Vagina (tissue), 2 donors: ENCODE data around the gene LGALS8. TPM values are rescaled to one million over a fixed set of nuclear protein-coding genes. Genes with fewer than 3 reads are reported as not detected.
"Not testable (repeated sequence)": the region's sequence is repeated elsewhere in the genome, so short reads cannot be mapped to it uniquely, and the experiment has no call there.

ENCODE experiments used
- DNase-seq, 2 donors: peaks; one replicate each; pipeline ENCODE4 v3.0.0-alpha.2; 2017; ENCODE audit errors: extremely low spot score in 2 of 2
- H3K27ac ChIP-seq: fragments of 200-600 bp; sonication (generic); one replicate; pipeline ENCODE4 v1.5.1; 2019
- H3K27me3 ChIP-seq: fragments of 200-600 bp; sonication (generic); one replicate; pipeline ENCODE4 v1.5.1; 2019
- H3K36me3 ChIP-seq, 2 donors: fragments of 200-600 bp; sonication (generic); one replicate each; pipeline ENCODE4 v1.5.1; 2017 to 2019
- H3K4me1 ChIP-seq: fragments of 200-600 bp; sonication (generic); one replicate; pipeline ENCODE4 v1.5.1; 2019
- H3K4me3 ChIP-seq, 2 donors: fragments of 200-600 bp; sonication (generic); 1 replicate in 1 of 2; 2 replicates in 1 of 2; pipeline ENCODE4 v1.5.1; 2016 to 2019
- H3K9me3 ChIP-seq: fragments of 200-600 bp; sonication (generic); one replicate; pipeline ENCODE4 v1.5.1; 2019
- POLR2A ChIP-seq, 2 donors: fragments of 450-650 bp; IDR thresholded peaks; one replicate each; pipeline ENCODE4 v1.6.1; 2017; ENCODE audit warnings: antibody characterized with exemption in 2 of 2, mild to moderate bottlenecking in 2 of 2, moderate library complexity in 2 of 2
- POLR2AphosphoS5 ChIP-seq, 2 donors: sonication (generic); formaldehyde crosslinking; IDR thresholded peaks; one replicate each; pipeline ENCODE4 v1.9.0; 2017; ENCODE audit warnings: antibody characterized with exemption in 2 of 2, mild to moderate bottlenecking in 2 of 2, low read depth in 1 of 2; ENCODE audit not compliant: insufficient read depth in 1 of 2
- intact Hi-C: fragments of 100-400 bp; cut with DNase I; formaldehyde crosslinking; loops from one replicate; pipeline ENCODE4 v1.15.1; 2023
- total RNA-seq: library from RNA; depleted of rRNA; stranded (reverse); fragments of >200 nt; gene quantifications from one replicate; pipeline ENCODE4 v1.2.3, GENCODE V29; 2016
- TF ChIP-seq, protein P1 (sequence below), 3 experiments: fragments of 450-650 bp in 2 of 3; fragments of 200-600 bp in 1 of 3; sonication (generic) in 1 of 3; IDR thresholded peaks; one replicate each; pipeline ENCODE4 v1.5.1; 2017 to 2019; ENCODE audit warnings: antibody characterized with exemption in 3 of 3, mild to moderate bottlenecking in 2 of 3, moderate library complexity in 2 of 3

LGALS8 gene
- total RNA-seq, 1 donor from 2014 or later, result 38.1 TPM

DNA sequence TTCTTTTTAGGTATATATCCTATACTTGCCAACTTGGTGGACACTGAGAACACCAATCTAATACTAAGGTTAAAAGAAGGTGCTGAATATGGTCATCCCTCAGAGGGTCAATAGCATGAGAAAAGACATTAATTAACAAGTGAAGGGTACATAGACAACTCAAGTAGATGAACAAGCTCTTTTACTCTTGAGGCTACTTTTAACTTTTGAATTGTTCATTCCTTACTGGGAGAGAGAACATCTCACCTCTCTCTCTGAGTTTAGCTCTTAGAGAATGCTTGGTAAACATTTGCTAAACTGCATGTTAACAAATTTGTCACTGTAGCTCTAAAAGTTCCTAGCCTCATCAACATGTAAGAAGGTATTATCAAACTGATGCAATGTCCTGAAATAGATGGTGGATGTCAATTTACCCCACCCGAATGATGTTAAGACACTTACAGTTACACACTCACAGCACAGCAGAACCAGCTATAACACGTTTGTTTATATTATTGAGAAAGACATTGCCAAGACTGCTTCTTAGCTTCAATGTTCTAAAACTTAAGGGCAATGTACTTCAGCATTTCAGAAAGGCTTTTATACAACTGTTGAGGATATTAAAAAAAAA lies 44.6 kb downstream of the LGALS8 start:
- Histone ChIP-seq H3K27ac (no peak overlapping the region), H3K9me3 (no peaks in the 10 kb centered on the region), H3K4me1 (no peaks in the 10 kb centered on the region), H3K36me3 (peaks cover 0 to 62% of the 10 kb centered on the region in 2 donors), H3K4me3 (no peak overlapping the region), H3K27me3 (no peaks in the 10 kb centered on the region)
- no peak for DNase-seq
- TF ChIP-seq POLR2AphosphoS5 (IDR thresholded peaks at IDR 0.05; ENCODE audit: insufficient read depth in 1 of 2, low read depth in 1 of 2) (no peak), POLR2A (IDR thresholded peaks at IDR 0.05) (no peak)
- TF ChIP-seq, protein P1, sequence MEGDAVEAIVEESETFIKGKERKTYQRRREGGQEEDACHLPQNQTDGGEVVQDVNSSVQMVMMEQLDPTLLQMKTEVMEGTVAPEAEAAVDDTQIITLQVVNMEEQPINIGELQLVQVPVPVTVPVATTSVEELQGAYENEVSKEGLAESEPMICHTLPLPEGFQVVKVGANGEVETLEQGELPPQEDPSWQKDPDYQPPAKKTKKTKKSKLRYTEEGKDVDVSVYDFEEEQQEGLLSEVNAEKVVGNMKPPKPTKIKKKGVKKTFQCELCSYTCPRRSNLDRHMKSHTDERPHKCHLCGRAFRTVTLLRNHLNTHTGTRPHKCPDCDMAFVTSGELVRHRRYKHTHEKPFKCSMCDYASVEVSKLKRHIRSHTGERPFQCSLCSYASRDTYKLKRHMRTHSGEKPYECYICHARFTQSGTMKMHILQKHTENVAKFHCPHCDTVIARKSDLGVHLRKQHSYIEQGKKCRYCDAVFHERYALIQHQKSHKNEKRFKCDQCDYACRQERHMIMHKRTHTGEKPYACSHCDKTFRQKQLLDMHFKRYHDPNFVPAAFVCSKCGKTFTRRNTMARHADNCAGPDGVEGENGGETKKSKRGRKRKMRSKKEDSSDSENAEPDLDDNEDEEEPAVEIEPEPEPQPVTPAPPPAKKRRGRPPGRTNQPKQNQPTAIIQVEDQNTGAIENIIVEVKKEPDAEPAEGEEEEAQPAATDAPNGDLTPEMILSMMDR (IDR thresholded peaks at IDR 0.05), result no peak
- intact Hi-C loops, result no loop called here

DNA sequence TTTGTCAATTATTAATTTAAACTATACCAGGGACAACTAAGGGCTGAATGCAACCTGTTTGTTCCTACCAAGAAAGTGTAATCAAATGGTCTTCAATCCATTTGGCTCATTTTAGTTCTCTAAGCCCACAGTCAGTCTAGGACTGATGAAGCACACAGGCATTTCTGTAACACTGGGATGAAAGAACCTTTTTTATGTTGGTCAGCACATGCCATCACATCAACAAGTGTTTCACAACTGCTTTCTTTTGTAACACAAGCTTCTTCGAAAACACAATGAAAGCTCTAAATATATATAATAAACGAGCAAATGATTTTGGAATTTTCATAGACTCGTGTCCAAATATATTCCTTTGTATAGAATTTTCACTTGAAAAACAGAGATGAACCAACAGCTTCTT lies 51.7 kb downstream of the LGALS8 start:
- intact Hi-C loops, result no loop called here
- TF ChIP-seq, protein P1 (IDR thresholded peaks at IDR 0.05), result no peak
- TF ChIP-seq POLR2AphosphoS5 (IDR thresholded peaks at IDR 0.05; ENCODE audit: insufficient read depth in 1 of 2, low read depth in 1 of 2) (no peak), POLR2A (IDR thresholded peaks at IDR 0.05) (no peak)

DNA sequence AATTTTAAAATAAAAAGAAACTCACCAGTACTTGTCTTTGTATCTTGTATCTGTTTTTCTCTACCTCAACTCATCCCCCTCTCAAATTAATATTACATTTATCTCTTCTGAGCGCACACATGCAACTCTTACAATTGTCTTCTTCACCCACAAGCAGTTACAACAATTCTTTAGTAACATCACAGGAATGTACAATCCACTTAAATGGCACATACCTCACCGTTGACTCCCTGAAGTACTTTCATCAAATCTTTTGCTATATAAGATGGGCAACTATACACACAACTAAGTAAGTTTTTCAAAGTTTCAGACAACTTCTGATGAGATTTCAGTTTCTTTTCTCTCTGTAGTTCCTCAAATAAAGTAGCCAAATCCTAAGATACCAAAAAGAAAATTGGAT lies 52.2 kb downstream of the LGALS8 start:
- Histone ChIP-seq H3K36me3 (peaks cover 0 to 65% of the 10 kb centered on the region in 2 donors), H3K4me3 (no peak overlapping the region), H3K27ac (no peak overlapping the region), H3K4me1 (no peaks in the 10 kb centered on the region), H3K9me3 (no peaks in the 10 kb centered on the region), H3K27me3 (no peaks in the 10 kb centered on the region)
- intact Hi-C loops, result no loop called here
- no peak for TF ChIP-seq POLR2A (IDR thresholded peaks at IDR 0.05)
- TF ChIP-seq POLR2AphosphoS5 (IDR thresholded peaks at IDR 0.05; ENCODE audit: insufficient read depth in 1 of 2, low read depth in 1 of 2), result no peak
- TF ChIP-seq, protein P1 (IDR thresholded peaks at IDR 0.05), result no peak
- DNase-seq, result no peak

More for the DNA sequence above, 51.7 kb downstream of the LGALS8 start:
- Histone ChIP-seq H3K27ac (no peak overlapping the region), H3K27me3 (no peaks in the 10 kb centered on the region), H3K9me3 (no peaks in the 10 kb centered on the region), H3K4me1 (no peaks in the 10 kb centered on the region), H3K4me3 (no peak overlapping the region), H3K36me3 (peaks cover 0 to 65% of the 10 kb centered on the region in 2 donors)
- no peak for DNase-seq

DNA sequence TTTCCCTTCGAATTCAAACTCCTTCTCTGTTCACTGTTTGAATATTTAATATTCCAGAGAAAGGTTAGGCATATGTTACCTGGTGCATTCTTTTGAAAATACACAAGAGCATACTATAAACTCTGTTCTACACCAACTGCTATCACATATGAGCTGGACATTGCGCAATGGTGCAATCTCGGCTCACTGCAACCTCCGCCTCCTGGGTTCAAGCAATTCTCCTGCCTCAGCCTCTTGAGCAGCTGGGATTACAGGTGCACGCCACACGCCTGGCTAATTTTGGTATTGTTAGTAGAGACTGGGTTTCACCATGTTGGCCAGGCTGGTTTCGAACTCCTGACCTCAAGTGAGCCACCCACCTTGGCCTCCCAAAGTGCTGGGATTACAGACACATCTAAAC lies 53.3 kb downstream of the LGALS8 start:
- intact Hi-C loops, result not testable (repeated sequence)

DNA sequence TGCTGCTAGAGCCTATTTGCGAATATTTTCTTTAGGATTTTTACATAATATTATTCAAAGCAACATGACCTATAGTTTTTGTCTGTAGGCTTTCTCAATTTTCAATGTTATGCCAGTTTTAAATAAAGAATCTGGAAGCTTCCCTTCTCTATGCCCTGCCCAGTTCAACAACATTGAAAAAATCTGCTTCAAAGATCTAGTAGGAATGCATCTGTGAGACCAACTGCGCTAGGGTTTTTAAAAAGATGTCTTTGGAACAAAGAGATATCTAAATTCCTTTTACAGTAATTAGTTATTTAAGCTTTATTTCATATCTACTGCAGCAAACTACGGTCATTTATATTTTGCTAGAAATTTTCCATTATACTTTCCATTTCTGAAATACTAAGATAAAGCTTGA lies 54.9 kb downstream of the LGALS8 start:
- Histone ChIP-seq H3K4me1 (no peaks in the 10 kb centered on the region), H3K36me3 (peaks cover 0 to 73% of the 10 kb centered on the region in 2 donors), H3K4me3 (no peak overlapping the region), H3K27ac (no peak overlapping the region), H3K9me3 (no peaks in the 10 kb centered on the region), H3K27me3 (no peaks in the 10 kb centered on the region)
- TF ChIP-seq, protein P1 (IDR thresholded peaks at IDR 0.05), result no peak
- TF ChIP-seq POLR2AphosphoS5 (IDR thresholded peaks at IDR 0.05; ENCODE audit: insufficient read depth in 1 of 2, low read depth in 1 of 2), result no peak
- TF ChIP-seq POLR2A (IDR thresholded peaks at IDR 0.05), result no peak
- intact Hi-C loops, result no loop called here
- no peak for DNase-seq

More for the DNA sequence above, 53.3 kb downstream of the LGALS8 start:
- H3K27ac ChIP-seq, H3K4me1 ChIP-seq, H3K4me3 ChIP-seq, H3K27me3 ChIP-seq, DNase-seq, H3K9me3 ChIP-seq: not testable (repeated sequence)
- peaks cover 0 to 65% of the 10 kb centered on the region in 2 donors for H3K36me3 ChIP-seq

DNA sequence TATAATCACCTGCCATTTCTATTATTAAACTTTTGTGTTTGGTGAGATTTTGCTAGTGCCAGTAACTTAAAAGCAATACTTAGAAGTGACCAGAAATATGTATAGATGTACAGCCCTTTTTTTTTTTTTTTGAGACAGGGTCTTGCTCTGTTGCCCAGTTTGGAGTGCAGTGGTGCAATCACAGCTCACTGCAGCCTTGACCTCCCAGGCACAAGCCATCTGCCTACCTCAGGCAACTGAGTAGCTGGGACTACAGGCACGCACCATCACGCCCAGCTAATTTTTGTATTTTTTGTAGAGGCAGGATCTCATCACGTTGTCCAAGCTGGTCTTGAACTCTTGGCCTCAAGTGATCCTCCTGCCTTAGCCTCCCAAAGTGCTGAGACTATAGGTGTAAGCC lies 56.6 kb downstream of the LGALS8 start:
- intact Hi-C loops, H3K4me1 ChIP-seq: not testable (repeated sequence)
- peaks cover 0 to 72% of the 10 kb centered on the region in 2 donors for H3K36me3 ChIP-seq

More for the DNA sequence above, 56.6 kb downstream of the LGALS8 start:
- H3K9me3 ChIP-seq, DNase-seq, H3K4me3 ChIP-seq, H3K27ac ChIP-seq, H3K27me3 ChIP-seq: not testable (repeated sequence)
